K562 (cell line): ENCODE data around the gene CRYBG1. TPM values are rescaled to one million over a fixed set of nuclear protein-coding genes. Genes with fewer than 3 reads are reported as not detected.
A peak's percentile ranks its signal among the peaks of the same experiment; 100 is the strongest.

Experiments used
- CBX3 ChIP-seq, 2 experiments: IDR thresholded peaks; 1 replicate in 1 of 2; 2 replicates in 1 of 2; pipeline ENCODE4 v1.6.1; 2012; ENCODE audit warnings: inconsistent platforms in 2 of 2, low read length in 2 of 2, borderline replicate concordance in 1 of 2, control low read depth in 1 of 2
- FOSL1 ChIP-seq: fragments of 200-800 bp; sonication (Bioruptor generic); conservative IDR thresholded peaks from 2 replicates; pipeline ENCODE4 v1.6.1; 2016; ENCODE audit warnings: missing genetic modification characterization, missing compliant biosample characterization
- FOXK1 ChIP-seq: sonication (generic); formaldehyde crosslinking; IDR thresholded peaks from 2 replicates; pipeline ENCODE4 v1.8.0; 2022; ENCODE audit warnings: missing genetic modification reagents, mild to moderate bottlenecking, borderline replicate concordance
- HBP1 ChIP-seq: fragments of 450-650 bp; formaldehyde crosslinking; IDR thresholded peaks from 2 replicates; pipeline ENCODE4 v1.4.0; 2022; ENCODE audit warnings: missing genetic modification characterization
- HDAC6 ChIP-seq: IDR thresholded peaks from 2 replicates; pipeline ENCODE4 v1.6.1; 2012; ENCODE audit warnings: low read depth, mild to moderate bottlenecking, control low read depth, inconsistent platforms, low read length, moderate library complexity
- JUNB ChIP-seq: fragments of 450-650 bp; formaldehyde crosslinking; conservative IDR thresholded peaks from 2 replicates; pipeline ENCODE4 v1.4.0; 2020; ENCODE audit warnings: mild to moderate bottlenecking
- KDM1A ChIP-seq, 2 experiments: fragments of 450-650 bp; IDR thresholded peaks; 2 replicates each; pipeline ENCODE4 v1.6.1; 2016; ENCODE audit warnings: mild to moderate bottlenecking in 2 of 2
- RFX5 ChIP-seq: IDR thresholded peaks from 2 replicates; pipeline ENCODE4 v1.6.1; 2011; ENCODE audit warnings: low read depth, mild to moderate bottlenecking, improper control_type of control experiment, low read length
- TCF7 ChIP-seq: sonication (generic); IDR thresholded peaks from 2 replicates; pipeline ENCODE4 v1.6.1; 2016; ENCODE audit warnings: antibody characterized with exemption, borderline replicate concordance
- TCFL5 ChIP-seq: fragments of 250-450 bp; sonication (Bioruptor Pico); conservative IDR thresholded peaks from 2 replicates; pipeline ENCODE4 v1.6.1; 2021; ENCODE audit warnings: mild to moderate bottlenecking, moderate library complexity, matching md5 sums
- ZEB2 ChIP-seq: fragments of 450-650 bp; IDR thresholded peaks from 2 replicates; pipeline ENCODE4 v1.6.1; 2016
- ZNF354B ChIP-seq: fragments of 250-450 bp; sonication (Bioruptor Pico); IDR thresholded peaks from 2 replicates; pipeline ENCODE4 v1.4.0; 2020
- ZNF518B ChIP-seq: fragments of 250-450 bp; sonication (Bioruptor Pico); IDR thresholded peaks from 2 replicates; pipeline ENCODE4 v1.5.0; 2021; ENCODE audit warnings: mild to moderate bottlenecking, moderate library complexity
- polyA plus RNA-seq, 8 experiments: library from polyadenylated mRNA; depleted of rRNA in 4 of 8; stranded (reverse) in 5 of 8; unstranded in 3 of 8; fragments of >200 nt; fragmentation: Nextera tagmentation in 2 of 8; fragmentation: Illumina TruSeq in 1 of 8; extraction: Ambion mirVana in 2 of 8; extraction: Trizol in 1 of 8; gene quantifications; 2 replicates each; pipeline versions ENCODE4 v1.2.1 to v1.2.3, GENCODE V29; 2011 to 2014; ENCODE audit warnings: inconsistent platforms in 1 of 8, missing spikeins in 1 of 8
- total RNA-seq, 7 experiments: library from RNA; depleted of rRNA in 6 of 7; stranded (reverse); fragments of >200 nt in 6 of 7; fragmentation: Illumina TruSeq in 2 of 7; extraction: Trizol in 2 of 7; gene quantifications; 2 replicates each; pipeline versions ENCODE4 v1.2.1 to v1.2.3, GENCODE V29; 2011 to 2021; ENCODE audit warnings: low replicate concordance in 1 of 7
- TF ChIP-seq, protein P1 (sequence below): sonication (generic); formaldehyde crosslinking; IDR thresholded peaks from 2 replicates; pipeline ENCODE4 v1.9.0; 2022; ENCODE audit warnings: mild to moderate bottlenecking, missing genetic modification reagents
- TF ChIP-seq, protein P2 (sequence below): fragments of 250-450 bp; sonication (Bioruptor Pico); IDR thresholded peaks from 2 replicates; pipeline ENCODE4 v1.4.0; 2020; ENCODE audit warnings: mild to moderate bottlenecking, moderate library complexity, borderline replicate concordance
- TF ChIP-seq, protein P3 (sequence below): fragments of 250-450 bp; sonication (Bioruptor Pico); IDR thresholded peaks from 2 replicates; pipeline ENCODE4 v1.5.0; 2021

The CRYBG1 gene
- total and polyA plus RNA-seq, 9 of the 15 experiments (the other 6 are each of a cell fraction or from before 2014, with no cell fraction given), result 0.07 to 0.47 (median 0.11) TPM

- TF ChIP-seq FOXK1 (CRISPR knock-in tag) (no peak), TCFL5 (CRISPR knock-in tag) (no peak), KDM1A (IDR thresholded peaks at IDR 0.05) (peak in 1 of 2 experiments; percentile 38; a peak in 1 of 4 replicates), FOSL1 (tag) (peak; percentile 88), RFX5 (peak; percentile 61; the same call in 1 of the 2 replicates), HBP1 (CRISPR knock-in tag) (no peak; the same call in 1 of the 2 replicates), ZNF518B (CRISPR knock-in tag) (no peak), ZNF354B (CRISPR knock-in tag) (no peak), TCF7 (peak; percentile 26; the same call in 1 of the 2 replicates), CBX3 (IDR thresholded peaks at IDR 0.05; ENCODE audit: borderline replicate concordance in 1 of 2, low read length in 2 of 2) (peak in 1 of 2 experiments; percentile 83; a peak in 1 of 3 replicates), JUNB (CRISPR knock-in tag) (peak; percentile 86), HDAC6 (no peak), ZEB2 (peak; percentile 94)
- TF ChIP-seq, protein P1, sequence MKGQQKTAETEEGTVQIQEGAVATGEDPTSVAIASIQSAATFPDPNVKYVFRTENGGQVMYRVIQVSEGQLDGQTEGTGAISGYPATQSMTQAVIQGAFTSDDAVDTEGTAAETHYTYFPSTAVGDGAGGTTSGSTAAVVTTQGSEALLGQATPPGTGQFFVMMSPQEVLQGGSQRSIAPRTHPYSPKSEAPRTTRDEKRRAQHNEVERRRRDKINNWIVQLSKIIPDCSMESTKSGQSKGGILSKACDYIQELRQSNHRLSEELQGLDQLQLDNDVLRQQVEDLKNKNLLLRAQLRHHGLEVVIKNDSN (CRISPR knock-in tag), result peak; percentile 98
- TF ChIP-seq, protein P2, sequence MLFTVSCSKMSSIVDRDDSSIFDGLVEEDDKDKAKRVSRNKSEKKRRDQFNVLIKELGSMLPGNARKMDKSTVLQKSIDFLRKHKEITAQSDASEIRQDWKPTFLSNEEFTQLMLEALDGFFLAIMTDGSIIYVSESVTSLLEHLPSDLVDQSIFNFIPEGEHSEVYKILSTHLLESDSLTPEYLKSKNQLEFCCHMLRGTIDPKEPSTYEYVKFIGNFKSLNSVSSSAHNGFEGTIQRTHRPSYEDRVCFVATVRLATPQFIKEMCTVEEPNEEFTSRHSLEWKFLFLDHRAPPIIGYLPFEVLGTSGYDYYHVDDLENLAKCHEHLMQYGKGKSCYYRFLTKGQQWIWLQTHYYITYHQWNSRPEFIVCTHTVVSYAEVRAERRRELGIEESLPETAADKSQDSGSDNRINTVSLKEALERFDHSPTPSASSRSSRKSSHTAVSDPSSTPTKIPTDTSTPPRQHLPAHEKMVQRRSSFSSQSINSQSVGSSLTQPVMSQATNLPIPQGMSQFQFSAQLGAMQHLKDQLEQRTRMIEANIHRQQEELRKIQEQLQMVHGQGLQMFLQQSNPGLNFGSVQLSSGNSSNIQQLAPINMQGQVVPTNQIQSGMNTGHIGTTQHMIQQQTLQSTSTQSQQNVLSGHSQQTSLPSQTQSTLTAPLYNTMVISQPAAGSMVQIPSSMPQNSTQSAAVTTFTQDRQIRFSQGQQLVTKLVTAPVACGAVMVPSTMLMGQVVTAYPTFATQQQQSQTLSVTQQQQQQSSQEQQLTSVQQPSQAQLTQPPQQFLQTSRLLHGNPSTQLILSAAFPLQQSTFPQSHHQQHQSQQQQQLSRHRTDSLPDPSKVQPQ (CRISPR knock-in tag), result no peak
- TF ChIP-seq, protein P3, sequence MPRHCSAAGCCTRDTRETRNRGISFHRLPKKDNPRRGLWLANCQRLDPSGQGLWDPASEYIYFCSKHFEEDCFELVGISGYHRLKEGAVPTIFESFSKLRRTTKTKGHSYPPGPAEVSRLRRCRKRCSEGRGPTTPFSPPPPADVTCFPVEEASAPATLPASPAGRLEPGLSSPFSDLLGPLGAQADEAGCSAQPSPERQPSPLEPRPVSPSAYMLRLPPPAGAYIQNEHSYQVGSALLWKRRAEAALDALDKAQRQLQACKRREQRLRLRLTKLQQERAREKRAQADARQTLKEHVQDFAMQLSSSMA, result no peak
Measured at GRCh38 chr6:106325336-106326178, 35.0 kb upstream of the CRYBG1 start, which contains the start of gene ATG5 (continued).
